22Rv1 (cell line): ENCODE measurements around the gene TCEAL2.
"Not testable (repeated sequence)": the region's sequence is repeated elsewhere in the genome, so short reads cannot be mapped to it uniquely, and the experiment has no call there.

Source experiments
- H3K27ac ChIP-seq: fragments of 450-650 bp; 2 replicates; pipeline ENCODE4 v1.5.1; 2017
- ZFX ChIP-seq: fragments of 450-650 bp; IDR thresholded peaks from 2 replicates; pipeline ENCODE4 v1.6.1; 2017; ENCODE audit warnings: antibody characterized with exemption, borderline replicate concordance
- TF ChIP-seq, protein P1 (sequence below): fragments of 450-650 bp; IDR thresholded peaks from 2 replicates; pipeline ENCODE4 v1.5.1; 2017; ENCODE audit warnings: mild to moderate bottlenecking

Gene TCEAL2

DNA sequence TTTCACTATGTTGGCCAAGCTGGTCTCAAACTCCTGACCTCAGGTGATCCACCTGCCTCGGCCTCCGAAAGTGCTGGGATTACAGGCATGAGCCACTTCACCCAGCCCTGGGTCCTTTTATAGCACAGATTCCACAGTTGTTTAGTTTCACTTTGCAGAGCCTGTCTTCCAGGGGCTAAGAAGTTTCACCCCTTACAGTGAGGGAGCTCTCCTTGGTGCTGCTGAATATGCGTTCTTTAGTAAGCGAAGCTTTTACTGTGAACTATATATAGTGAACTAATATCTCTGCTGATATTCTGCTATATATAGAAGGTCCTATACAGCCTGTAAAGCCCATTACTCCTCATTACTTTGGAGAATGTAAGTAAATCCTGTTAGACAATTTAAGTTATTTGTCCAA lies 12.6 kb downstream of the TCEAL2 start:
- TF ChIP-seq, protein P1, sequence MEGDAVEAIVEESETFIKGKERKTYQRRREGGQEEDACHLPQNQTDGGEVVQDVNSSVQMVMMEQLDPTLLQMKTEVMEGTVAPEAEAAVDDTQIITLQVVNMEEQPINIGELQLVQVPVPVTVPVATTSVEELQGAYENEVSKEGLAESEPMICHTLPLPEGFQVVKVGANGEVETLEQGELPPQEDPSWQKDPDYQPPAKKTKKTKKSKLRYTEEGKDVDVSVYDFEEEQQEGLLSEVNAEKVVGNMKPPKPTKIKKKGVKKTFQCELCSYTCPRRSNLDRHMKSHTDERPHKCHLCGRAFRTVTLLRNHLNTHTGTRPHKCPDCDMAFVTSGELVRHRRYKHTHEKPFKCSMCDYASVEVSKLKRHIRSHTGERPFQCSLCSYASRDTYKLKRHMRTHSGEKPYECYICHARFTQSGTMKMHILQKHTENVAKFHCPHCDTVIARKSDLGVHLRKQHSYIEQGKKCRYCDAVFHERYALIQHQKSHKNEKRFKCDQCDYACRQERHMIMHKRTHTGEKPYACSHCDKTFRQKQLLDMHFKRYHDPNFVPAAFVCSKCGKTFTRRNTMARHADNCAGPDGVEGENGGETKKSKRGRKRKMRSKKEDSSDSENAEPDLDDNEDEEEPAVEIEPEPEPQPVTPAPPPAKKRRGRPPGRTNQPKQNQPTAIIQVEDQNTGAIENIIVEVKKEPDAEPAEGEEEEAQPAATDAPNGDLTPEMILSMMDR = no peak
- TF ChIP-seq ZFX = no peak
- no peak overlapping the region for H3K27ac ChIP-seq

DNA sequence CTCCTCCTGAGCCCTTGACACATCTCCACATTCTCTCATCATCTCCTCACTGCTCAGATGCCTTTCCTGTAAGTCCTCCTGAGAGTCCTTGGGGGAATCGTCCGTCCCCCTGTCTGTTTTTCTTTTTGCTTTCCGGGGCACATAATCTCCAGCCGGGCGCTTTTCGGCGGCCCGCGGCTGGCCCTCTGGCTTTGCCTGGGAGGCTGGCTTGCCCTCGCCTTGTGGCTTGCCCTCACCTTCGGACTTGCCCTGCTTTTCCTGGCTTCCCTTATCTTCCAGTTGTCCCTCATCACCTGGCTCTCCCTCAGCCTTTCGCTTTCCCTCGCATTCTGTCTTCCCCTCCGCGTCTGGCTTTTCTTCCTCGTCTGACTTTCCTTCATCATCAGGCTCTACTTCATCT lies 15.4 kb downstream of the TCEAL2 start:
- H3K27ac ChIP-seq = not testable (repeated sequence)

DNA sequence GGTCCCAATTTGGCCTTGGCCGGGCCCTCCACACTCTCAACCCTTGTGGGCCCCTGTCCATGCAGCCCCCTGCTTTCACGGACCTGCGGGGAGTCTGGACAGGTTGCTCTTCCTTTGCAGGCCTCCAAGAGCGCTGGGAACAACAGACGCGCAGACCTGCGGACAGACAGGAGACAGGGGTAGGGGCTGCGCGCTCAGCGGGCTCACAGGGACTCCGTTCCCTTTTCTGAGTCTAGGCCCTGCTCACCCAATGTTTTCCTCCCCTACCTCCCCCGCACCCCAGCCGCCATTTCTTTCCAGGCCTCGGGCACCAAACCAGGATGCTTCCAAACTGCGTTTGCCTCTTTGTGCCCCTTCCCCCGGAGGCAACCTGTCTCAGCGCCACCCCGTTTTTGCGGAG lies 16.2 kb downstream of the TCEAL2 start:
- not testable (repeated sequence) for H3K27ac ChIP-seq

DNA sequence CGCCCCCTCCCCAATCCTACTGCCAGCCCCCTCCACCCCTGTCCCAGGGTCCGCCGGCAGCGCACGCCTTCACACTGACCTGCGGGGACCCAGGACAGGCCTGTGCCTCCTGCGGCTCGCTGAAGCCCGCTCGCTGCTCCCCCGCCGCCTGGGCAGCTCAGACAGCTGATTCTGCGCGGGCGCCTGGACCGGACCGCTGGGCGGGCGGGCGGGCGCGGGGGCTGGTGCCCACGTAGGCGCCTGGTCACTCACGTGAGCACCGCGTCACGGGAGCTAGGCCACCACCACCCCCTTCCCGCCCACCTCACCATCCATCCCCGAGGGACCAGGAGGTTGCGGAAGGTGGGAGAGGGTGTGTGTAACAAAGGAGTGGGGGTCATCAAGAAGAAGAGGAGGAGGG lies 16.8 kb downstream of the TCEAL2 start, which contains the start of gene TCEAL6:
TCEAL6 (minus strand) TSS at position 208 of the 400 bp plus-strand sequence.
- not testable (repeated sequence) for H3K27ac ChIP-seq

DNA sequence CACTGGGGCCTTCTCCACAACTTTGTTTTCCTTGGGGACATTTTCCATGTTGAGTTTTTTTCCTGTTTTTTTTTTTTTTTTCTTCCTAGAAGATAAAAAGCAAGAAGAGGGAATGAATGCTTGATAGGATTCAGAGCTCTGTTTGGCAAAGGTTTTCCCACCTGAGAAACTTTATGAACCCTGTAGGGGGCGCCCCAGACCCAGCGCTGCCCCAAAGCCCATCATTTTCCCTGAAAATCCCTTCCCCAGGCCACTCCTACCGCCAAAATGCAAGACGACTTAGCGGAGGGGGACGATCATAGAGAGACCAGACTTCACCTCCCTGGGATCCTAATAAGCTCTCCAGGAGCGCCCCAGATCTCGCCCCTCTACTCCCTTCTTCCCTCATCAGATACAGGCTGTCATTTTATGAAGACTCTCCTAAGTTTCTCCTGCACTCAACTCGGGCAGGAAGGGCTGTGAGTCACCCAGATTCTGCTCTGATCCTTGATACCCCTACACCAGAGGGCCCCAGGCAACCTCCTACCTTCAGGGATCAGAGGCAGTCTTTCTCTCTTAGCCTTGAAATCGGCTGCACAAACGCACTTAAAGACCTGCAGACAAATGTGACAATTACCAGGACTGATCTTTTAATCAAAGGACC lies 28.9 kb downstream of the TCEAL2 start:
- TF ChIP-seq ZFX = no peak
- TF ChIP-seq, protein P1 = peak; percentile 76
- H3K27ac ChIP-seq = peak overlapping the region; percentile 56

DNA sequence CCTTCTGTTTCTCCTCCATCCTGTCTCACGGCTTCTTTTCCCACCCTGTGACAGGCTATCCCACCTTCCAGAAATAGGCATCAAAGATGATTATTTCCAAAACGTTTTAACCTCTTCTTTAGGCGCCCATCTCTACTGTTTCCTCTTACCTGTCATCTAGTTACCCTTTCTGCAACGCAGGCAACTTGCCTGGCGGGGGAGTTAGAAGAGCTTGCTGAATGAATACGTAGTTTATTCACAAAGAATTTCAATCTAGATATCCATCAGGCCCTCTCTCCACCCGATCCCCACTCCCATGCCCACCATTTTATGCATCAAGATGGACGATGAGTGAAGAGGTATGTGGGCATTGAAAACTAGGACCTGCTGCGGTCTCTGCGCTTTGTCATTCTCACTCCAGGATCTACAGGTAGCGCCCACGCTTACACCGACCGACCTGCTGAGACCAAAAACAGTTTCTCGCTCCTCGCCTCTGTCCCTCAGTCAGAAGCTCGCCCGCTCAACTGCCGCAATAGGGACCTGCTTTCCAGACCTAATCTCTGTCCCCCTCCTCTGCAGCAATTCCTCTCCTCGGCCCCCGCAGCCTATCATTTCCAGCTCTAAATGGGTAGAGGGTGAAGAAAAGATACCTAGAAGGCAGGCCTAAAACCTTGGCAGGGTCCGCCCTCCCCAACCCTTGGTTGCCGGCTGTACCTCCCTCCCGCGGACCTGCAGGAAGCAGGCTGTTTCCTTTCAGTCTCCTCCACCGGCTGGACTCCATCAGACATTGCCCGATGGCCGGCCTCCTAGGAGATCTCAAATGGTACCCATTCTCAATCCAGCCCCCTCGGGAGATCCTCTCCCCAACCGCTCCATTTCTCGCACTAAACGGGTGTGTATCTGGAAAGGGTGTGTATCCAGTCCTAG lies 29.7 kb downstream of the TCEAL2 start:
- TF ChIP-seq, protein P1 = no peak
- no peak for TF ChIP-seq ZFX

DNA sequence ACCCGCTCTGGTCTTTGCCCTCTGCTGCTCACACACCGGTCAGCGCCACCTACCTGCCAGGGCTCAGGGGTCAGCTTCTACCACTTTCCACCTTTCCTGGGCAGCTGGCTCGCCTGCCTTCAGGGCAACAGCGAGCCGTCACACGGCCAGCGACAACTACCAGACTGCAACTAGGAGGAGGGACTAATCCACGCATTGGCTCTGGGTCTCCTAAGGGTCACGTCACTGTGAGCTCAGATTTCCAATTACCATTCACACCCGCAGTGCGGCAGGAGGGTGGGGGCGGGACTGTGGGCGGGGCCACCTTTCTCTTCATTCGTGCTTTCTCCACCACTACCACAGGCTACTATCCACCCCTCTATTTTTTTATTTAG lies 30.3 kb downstream of the TCEAL2 start, which contains the start of gene BEX5:
BEX5 (minus strand) TSS at position 172 of the 374 bp plus-strand sequence. CDS start 1,712 bp downstream, outside the sequence.
- TF ChIP-seq ZFX = no peak
- TF ChIP-seq, protein P1 = no peak
- H3K27ac ChIP-seq = peak within 1 kb of the TSS; percentile 56

More for the DNA sequence above, 29.7 kb downstream of the TCEAL2 start:
- peak overlapping the region; percentile 56 for H3K27ac ChIP-seq
